Neutrophil (primary cell): ENCODE results near the gene NOP9.
A peak's percentile ranks its signal among the peaks of the same experiment; 100 is the strongest.

Experiments
- H3K27ac ChIP-seq: fragments of 200-600 bp; sonication (generic); 2 replicates; pipeline ENCODE4 v1.5.1; 2016; ENCODE audit warnings: mild to moderate bottlenecking, moderate library complexity
- H3K27me3 ChIP-seq: fragments of 200-600 bp; sonication (generic); 2 replicates; pipeline ENCODE4 v1.6.0; 2016; ENCODE audit warnings: mild to moderate bottlenecking
- H3K36me3 ChIP-seq: fragments of 200-600 bp; sonication (generic); 2 replicates; pipeline ENCODE4 v1.5.1; 2017
- H3K4me1 ChIP-seq, 2 experiments: fragments of 200-600 bp in 1 of 2; sonication (generic) in 1 of 2; 1 replicate in 1 of 2; 2 replicates in 1 of 2; pipeline versions ENCODE4 v1.5.1 to v1.6.1; 2013 to 2016; ENCODE audit warnings: low read depth in 1 of 2, low read length in 1 of 2, mild to moderate bottlenecking in 1 of 2, moderate library complexity in 1 of 2; ENCODE audit not compliant: control insufficient read depth in 1 of 2, insufficient read depth in 1 of 2
- H3K4me3 ChIP-seq, 2 experiments: fragments of 200-600 bp in 1 of 2; sonication (generic) in 1 of 2; 1 replicate in 1 of 2; 2 replicates in 1 of 2; pipeline ENCODE4 v1.5.1; 2013 to 2016; ENCODE audit warnings: low read depth in 1 of 2, low read length in 1 of 2, mild to moderate bottlenecking in 1 of 2, moderate library complexity in 1 of 2
- H3K9me3 ChIP-seq: fragments of 200-600 bp; sonication (generic); 2 replicates; pipeline ENCODE4 v1.5.1; 2016
- TF ChIP-seq, protein P1 (sequence below): fragments of 200-600 bp; sonication (generic); IDR thresholded peaks from 2 replicates; pipeline ENCODE4 v1.5.1; 2016; ENCODE audit warnings: antibody characterized with exemption

The NOP9 gene

DNA sequence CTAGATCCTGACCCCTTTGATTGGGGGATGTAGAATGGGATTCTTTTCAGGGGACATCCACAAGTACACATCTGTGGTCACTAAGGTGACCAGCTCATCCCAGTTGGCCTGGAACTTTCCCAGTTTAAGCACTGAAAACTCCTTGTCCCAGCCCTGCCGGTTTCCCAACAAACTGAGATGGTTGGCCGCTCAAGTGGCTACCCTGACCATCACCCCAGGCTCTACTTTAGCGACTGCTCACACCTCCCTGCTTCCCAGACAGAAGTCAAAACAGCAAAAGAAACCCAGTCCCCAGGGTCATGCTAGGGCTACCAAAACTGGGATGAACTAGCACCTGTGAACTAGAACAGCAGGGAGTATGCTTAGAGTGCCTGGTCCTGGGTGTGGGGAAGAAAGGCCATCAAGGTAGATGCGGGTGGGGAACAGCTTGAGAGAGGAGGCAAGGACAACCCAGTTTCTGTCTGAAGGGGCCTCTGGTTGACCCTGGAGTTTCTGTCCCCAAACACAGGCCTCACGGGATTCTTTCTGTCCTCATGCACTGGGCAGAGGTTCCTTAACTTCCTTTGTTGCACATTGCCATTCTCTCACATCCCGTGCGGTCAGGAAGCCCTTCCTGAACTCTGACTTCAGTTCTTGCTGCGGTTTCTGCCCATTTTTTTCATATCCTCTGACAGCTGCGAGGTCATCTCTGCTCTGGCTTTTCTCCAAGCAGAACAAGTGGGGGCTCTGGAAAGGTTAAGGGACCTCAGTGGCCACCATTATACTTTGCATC lies 13.3 kb downstream of the NOP9 start:
- Histone ChIP-seq H3K4me1 (peaks cover 98 to 100% of the 10 kb centered on the region in 2 experiments), H3K4me3 (peak overlapping the region; percentile 74 to 86), H3K27ac (peak overlapping the region; percentile 97), H3K36me3 (peaks cover 21% of the 10 kb centered on the region), H3K9me3 (no peaks in the 10 kb centered on the region), H3K27me3 (no peaks in the 10 kb centered on the region)
- TF ChIP-seq, protein P1, sequence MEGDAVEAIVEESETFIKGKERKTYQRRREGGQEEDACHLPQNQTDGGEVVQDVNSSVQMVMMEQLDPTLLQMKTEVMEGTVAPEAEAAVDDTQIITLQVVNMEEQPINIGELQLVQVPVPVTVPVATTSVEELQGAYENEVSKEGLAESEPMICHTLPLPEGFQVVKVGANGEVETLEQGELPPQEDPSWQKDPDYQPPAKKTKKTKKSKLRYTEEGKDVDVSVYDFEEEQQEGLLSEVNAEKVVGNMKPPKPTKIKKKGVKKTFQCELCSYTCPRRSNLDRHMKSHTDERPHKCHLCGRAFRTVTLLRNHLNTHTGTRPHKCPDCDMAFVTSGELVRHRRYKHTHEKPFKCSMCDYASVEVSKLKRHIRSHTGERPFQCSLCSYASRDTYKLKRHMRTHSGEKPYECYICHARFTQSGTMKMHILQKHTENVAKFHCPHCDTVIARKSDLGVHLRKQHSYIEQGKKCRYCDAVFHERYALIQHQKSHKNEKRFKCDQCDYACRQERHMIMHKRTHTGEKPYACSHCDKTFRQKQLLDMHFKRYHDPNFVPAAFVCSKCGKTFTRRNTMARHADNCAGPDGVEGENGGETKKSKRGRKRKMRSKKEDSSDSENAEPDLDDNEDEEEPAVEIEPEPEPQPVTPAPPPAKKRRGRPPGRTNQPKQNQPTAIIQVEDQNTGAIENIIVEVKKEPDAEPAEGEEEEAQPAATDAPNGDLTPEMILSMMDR, result peak; percentile 20

DNA sequence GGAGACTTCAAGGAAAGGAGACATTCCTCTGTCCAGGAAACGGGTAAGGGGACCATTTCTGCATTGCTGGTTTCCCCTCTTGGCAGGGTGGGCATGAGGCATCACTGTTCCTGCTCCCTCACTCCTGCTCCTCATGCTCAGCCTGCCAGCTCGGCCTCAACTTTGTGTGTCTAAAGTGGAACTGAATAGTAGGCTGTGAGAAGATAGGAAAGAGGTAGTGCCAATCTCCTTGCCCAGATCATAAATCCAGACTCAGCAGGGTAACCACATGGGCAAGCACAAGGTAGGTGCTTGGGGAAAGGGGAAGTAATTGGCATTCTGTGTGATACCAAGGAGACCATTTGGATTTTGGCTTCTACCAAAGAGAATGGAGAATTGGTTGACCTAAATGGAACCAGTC lies 14.3 kb downstream of the NOP9 start:
- peak overlapping the region; percentile 74 to 86 for H3K4me3 ChIP-seq
- H3K9me3 ChIP-seq, result no peaks in the 10 kb centered on the region
- H3K4me1 ChIP-seq, result peaks cover 98 to 100% of the 10 kb centered on the region in 2 experiments
- TF ChIP-seq, protein P1, result no peak
- H3K36me3 ChIP-seq, result peaks cover 28% of the 10 kb centered on the region
- H3K27me3 ChIP-seq, result no peaks in the 10 kb centered on the region
- peak overlapping the region; percentile 97 for H3K27ac ChIP-seq

DNA sequence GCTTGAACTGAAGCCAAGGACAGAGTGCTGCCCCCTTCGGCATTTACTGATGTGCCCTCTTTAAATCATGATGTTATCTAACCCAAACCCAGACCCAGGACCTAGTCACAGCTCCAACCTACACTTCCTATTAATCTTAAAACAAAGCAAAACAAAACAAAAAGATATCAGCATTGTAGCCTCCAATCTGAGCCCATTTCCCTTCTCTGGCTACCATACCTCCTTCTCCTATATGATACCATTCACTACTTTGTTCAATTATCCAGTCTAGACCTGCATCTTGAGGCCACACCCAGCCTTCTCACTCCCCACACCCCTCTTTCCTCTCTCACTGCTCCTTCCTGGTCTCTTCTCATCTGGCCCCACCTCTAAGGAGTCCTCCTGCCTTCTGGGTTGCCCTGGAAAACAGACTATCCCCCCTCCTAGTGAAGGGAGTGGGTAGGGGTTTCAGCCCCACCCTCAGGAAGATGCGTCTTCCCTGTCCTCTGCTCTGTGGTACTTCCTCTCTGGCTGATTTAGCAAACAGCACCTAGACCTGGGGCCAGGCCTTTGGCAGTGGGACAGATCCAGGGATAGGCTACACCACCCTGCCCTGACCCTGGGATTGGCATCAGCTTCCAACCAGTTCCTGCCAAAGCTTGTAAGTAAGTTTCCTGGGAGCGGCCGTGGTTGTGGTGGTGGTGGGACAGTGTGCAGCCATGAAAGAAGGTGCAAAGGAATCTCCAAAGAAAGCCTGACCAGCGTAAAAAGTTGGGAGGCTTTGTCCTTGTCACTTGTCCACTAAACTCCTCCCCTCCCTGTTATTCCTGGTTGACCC lies 14.9 kb downstream of the NOP9 start:
- TF ChIP-seq, protein P1, result peak; percentile 12
- no peaks in the 10 kb centered on the region for H3K9me3 ChIP-seq
- peaks cover 35% of the 10 kb centered on the region for H3K36me3 ChIP-seq
- peak overlapping the region; percentile 97 for H3K27ac ChIP-seq
- no peaks in the 10 kb centered on the region for H3K27me3 ChIP-seq
- peaks cover 98 to 100% of the 10 kb centered on the region in 2 experiments for H3K4me1 ChIP-seq
- H3K4me3 ChIP-seq, result peak overlapping the region; percentile 74 to 86

DNA sequence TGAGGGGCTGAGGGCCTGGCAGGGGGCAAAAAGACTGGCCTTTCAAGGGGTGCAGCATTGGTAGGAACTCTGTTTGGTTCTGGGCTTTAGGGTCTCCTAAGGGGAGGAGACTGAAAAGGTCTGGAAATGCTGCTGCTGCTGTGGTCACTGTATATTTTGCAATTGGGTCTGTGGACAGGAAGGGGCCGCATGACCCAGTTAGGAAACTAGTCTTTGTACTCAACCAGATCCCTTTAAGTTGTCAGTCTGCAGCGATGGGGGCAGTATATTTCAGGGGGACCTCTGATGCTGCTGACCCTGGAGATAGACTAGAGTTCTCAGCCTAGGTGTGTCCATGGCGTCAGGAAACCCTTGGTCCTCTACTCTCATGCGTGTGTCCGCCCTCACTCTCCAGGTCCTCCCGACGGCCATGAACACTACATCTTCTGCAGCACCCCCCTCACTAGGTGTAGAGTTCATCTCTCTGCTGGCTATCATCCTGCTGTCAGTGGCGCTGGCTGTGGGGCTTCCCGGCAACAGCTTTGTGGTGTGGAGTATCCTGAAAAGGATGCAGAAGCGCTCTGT lies 15.7 kb downstream of the NOP9 start:
- Histone ChIP-seq H3K9me3 (no peaks in the 10 kb centered on the region), H3K36me3 (peaks cover 39% of the 10 kb centered on the region), H3K4me3 (peak overlapping the region; percentile 74 to 86), H3K27me3 (no peaks in the 10 kb centered on the region), H3K4me1 (peaks cover 96 to 100% of the 10 kb centered on the region in 2 experiments), H3K27ac (peak overlapping the region; percentile 97)
- TF ChIP-seq, protein P1, result no peak

DNA sequence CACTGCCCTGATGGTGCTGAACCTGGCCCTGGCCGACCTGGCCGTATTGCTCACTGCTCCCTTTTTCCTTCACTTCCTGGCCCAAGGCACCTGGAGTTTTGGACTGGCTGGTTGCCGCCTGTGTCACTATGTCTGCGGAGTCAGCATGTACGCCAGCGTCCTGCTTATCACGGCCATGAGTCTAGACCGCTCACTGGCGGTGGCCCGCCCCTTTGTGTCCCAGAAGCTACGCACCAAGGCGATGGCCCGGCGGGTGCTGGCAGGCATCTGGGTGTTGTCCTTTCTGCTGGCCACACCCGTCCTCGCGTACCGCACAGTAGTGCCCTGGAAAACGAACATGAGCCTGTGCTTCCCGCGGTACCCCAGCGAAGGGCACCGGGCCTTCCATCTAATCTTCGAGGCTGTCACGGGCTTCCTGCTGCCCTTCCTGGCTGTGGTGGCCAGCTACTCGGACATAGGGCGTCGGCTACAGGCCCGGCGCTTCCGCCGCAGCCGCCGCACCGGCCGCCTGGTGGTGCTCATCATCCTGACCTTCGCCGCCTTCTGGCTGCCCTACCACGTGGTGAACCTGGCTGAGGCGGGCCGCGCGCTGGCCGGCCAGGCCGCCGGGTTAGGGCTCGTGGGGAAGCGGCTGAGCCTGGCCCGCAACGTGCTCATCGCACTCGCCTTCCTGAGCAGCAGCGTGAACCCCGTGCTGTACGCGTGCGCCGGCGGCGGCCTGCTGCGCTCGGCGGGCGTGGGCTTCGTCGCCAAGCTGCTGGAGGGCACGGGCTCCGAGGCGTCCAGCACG lies 16.4 kb downstream of the NOP9 start:
- Histone ChIP-seq H3K9me3 (no peaks in the 10 kb centered on the region), H3K4me1 (peaks cover 95 to 99% of the 10 kb centered on the region in 2 experiments), H3K27ac (peak overlapping the region; percentile 97), H3K4me3 (peak overlapping the region; percentile 74 to 86), H3K36me3 (peaks cover 39% of the 10 kb centered on the region), H3K27me3 (no peaks in the 10 kb centered on the region)
- TF ChIP-seq, protein P1, result no peak
